ENCODE measurements around the gene MYL2. TPM values are rescaled to one million over a fixed set of nuclear protein-coding genes. Genes with fewer than 3 reads are reported as not detected.

MYL2 gene
- total RNA-seq, 1 donor, result not detected

GRCh38 chr12:110913119-110914056, 7.0 kb downstream of the MYL2 start:
- DNase-seq (ENCODE audit: low read depth), result no peak
- H3K4me3 ChIP-seq (ENCODE audit: low read depth, low read length), result no peak overlapping the region
- no peak for TF ChIP-seq CTCF (IDR thresholded peaks at IDR 0.05; ENCODE audit: insufficient read depth, low read length)

GRCh38 chr12:110912263-110912662, 8.1 kb downstream of the MYL2 start:
- DNase-seq (ENCODE audit: low read depth), result no peak
- H3K4me3 ChIP-seq (ENCODE audit: low read depth, low read length), result no peak overlapping the region
- no peak for TF ChIP-seq CTCF (IDR thresholded peaks at IDR 0.05; ENCODE audit: insufficient read depth, low read length)

GRCh38 chr12:110908377-110909152, 11.8 kb downstream of the MYL2 start:
- TF ChIP-seq CTCF (IDR thresholded peaks at IDR 0.05; ENCODE audit: insufficient read depth, low read length), result no peak
- no peak for DNase-seq (ENCODE audit: low read depth)
- no peak overlapping the region for H3K4me3 ChIP-seq (ENCODE audit: low read depth, low read length)

GRCh38 chr12:110907583-110907982, 12.8 kb downstream of the MYL2 start:
- H3K4me3 ChIP-seq (ENCODE audit: low read depth, low read length), result no peak overlapping the region
- DNase-seq (ENCODE audit: low read depth), result no peak
- no peak for TF ChIP-seq CTCF (IDR thresholded peaks at IDR 0.05; ENCODE audit: insufficient read depth, low read length)

- no peak overlapping the region for H3K4me3 ChIP-seq (ENCODE audit: low read depth, low read length)
- DNase-seq (ENCODE audit: low read depth), result peak; percentile 38
- no peak for TF ChIP-seq CTCF (IDR thresholded peaks at IDR 0.05; ENCODE audit: insufficient read depth, low read length)
Observed at GRCh38 chr12:110906985-110907384, 13.4 kb downstream of the MYL2 start.

GRCh38 chr12:110906516-110906915, 13.9 kb downstream of the MYL2 start:
- H3K4me3 ChIP-seq (ENCODE audit: low read depth, low read length), result no peak overlapping the region
- TF ChIP-seq CTCF (IDR thresholded peaks at IDR 0.05; ENCODE audit: insufficient read depth, low read length), result no peak
- no peak for DNase-seq (ENCODE audit: low read depth)

Measured in fibroblast of the aortic adventitia (primary cell).